Measurements from ENCODE around the gene GYS1. TPM values are rescaled to one million over a fixed set of nuclear protein-coding genes. Genes with fewer than 3 reads are reported as not detected.

Gene GYS1
- total RNA-seq, 2 donors from 2014 or later, result 50.8 to 99.9 TPM

DNA sequence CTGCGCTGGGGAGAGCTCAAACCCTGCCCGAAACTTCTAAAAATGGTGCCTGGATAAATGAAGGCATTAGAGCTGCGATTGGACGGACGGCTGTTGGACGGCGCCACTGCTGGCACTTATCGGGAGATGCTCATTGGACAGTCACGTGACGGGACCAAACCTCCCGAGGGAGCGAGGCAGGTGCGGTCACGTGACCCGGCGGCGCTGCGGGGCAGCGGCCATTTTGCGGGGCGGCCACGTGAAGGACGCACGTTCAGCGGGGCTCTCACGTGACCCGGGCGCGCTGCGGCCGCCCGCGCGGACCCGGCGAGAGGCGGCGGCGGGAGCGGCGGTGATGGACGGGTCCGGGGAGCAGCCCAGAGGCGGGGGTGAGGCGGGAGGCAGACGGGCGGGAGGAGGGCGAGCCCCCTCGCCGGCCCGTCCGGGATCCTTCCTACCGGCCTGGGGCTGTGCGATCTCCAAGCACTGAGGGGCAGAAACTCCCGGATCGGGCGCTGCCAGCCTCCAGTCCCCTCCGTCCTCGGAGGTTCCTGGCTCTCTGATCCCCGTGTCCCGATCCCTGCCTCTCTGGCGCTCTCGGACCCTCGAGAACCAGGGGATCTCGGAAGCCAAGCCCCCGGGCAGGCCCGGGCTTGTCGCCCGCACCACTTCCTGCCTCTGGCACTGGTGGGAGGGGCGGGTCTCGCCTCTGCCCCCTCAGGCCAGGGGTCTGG is 38.4 kb downstream of the GYS1 start, which contains the start of gene BAX:
TSS of gene BAX (plus strand) at position 281 of the 713 bp plus-strand sequence. CDS start at position 335, 54 bp downstream.
- H3K9me3 Mint-ChIP-seq, result no peaks in the 10 kb centered on the region
- peaks cover 53% of the 10 kb centered on the region for H3K36me3 Mint-ChIP-seq (ENCODE audit: low read depth)
- peak; percentile 92 for ATAC-seq (replicated peaks)
- H3K4me1 Mint-ChIP-seq, result peaks cover 14% of the 10 kb centered on the region
- no peaks in the 10 kb centered on the region for H3K27me3 Mint-ChIP-seq
- peak within 1 kb of the TSS; percentile 89 for H3K4me3 Mint-ChIP-seq
- H3K27ac Mint-ChIP-seq, result peak within 1 kb of the TSS; percentile 92

DNA sequence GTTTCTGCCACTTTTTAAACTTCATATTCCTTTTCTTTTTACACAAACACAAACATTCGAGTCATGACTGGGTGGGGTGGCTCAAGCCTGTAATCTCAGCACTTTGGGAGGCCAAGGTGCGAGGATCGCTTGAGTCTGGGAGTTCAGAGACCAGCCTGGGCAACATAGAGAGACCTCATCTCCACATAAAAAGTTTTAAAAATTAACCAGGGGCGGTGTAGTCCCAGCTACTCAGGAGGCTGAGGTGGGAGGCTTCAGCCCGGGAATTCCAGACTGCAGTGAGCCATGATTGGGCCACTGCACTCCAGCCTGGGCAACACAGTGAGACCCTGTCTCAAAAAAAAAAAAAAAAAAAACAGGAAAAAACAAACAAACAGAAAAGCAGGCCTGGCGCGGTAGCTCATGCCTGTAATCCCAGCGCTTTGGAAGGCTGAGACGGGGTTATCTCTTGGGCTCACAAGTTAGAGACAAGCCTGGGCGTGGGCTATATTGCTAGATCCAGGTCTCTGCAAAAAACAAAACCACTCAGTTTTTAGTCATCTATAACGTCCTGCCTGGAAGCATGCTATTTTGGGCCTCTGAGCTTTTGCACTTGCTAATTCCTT is 39.0 kb downstream of the GYS1 start:
- no peaks in the 10 kb centered on the region for H3K27me3 Mint-ChIP-seq

DNA sequence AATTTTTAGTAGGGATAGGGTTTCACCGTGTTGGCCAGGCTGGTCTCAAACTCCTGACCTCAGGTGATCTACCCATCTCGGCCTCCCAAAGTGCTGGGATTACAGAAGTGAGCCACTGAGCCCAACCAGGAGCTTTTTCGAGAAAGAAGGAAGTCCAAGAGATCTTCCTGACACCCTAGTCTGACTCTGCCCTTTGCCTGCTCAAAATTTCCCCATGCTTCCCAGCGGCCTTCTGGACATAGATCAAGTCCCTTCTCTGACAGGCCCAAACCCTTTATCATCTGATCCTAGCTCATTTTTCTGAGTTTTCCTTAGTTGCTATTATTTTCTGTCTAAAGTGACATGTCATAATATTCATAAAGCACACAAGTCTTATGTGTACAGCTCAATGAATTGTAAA is 40.0 kb downstream of the GYS1 start:
- Mint-ChIP-seq H3K4me3 (peak overlapping the region; percentile 89), H3K36me3 (ENCODE audit: low read depth) (peaks cover 37% of the 10 kb centered on the region)

More for the DNA sequence above, 39.0 kb downstream of the GYS1 start:
- peak overlapping the region; percentile 89 for H3K4me3 Mint-ChIP-seq
- no peak for ATAC-seq (replicated peaks)
- no peaks in the 10 kb centered on the region for H3K9me3 Mint-ChIP-seq
- H3K27ac Mint-ChIP-seq, result peak overlapping the region; percentile 92
- H3K36me3 Mint-ChIP-seq (ENCODE audit: low read depth), result peaks cover 47% of the 10 kb centered on the region
- peaks cover 14% of the 10 kb centered on the region for H3K4me1 Mint-ChIP-seq

DNA sequence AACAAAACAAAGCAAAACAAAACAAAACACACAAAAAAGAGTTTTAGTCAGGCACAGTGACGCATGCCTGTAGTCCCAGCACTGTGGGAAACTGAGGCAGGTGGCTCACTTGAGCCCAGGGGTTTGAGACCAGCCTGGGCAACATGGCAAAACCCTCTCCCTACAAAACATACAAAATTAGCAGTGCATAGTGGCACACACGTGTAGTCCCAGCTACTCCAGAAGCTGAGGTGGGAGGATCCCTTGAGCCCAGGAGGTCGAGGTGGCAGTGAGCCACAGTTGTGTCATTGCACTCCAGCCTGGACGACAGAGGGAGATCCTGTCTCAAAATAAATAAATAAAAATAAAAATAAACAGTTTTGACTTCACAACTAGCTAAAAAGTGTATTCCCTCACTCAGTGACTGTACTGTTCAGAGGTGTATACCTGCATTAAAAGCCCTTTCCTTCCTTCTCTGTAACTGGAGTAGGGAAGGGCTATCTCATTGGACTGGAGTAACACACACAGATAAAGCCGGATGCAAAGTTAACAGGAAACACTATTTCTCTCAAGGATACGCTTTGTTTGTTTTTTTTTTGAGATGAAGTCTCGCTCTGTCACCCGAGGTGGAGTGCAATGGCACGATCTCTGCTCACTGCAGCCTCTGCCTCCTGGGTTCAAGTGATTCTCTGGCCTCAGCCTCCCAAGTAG is 42.1 kb downstream of the GYS1 start:
- H3K27me3 Mint-ChIP-seq, result no peaks in the 10 kb centered on the region
- H3K36me3 Mint-ChIP-seq (ENCODE audit: low read depth), result peaks cover 15% of the 10 kb centered on the region
- H3K4me1 Mint-ChIP-seq, result peaks cover 4% of the 10 kb centered on the region
- H3K27ac Mint-ChIP-seq, result no peak overlapping the region
- no peak overlapping the region for H3K4me3 Mint-ChIP-seq
- no peaks in the 10 kb centered on the region for H3K9me3 Mint-ChIP-seq
- ATAC-seq (replicated peaks), result no peak

More for the DNA sequence above, 40.0 kb downstream of the GYS1 start:
- ATAC-seq (replicated peaks), result no peak
- H3K9me3 Mint-ChIP-seq, result no peaks in the 10 kb centered on the region
- peaks cover 14% of the 10 kb centered on the region for H3K4me1 Mint-ChIP-seq
- no peaks in the 10 kb centered on the region for H3K27me3 Mint-ChIP-seq
- no peak overlapping the region for H3K27ac Mint-ChIP-seq

DNA sequence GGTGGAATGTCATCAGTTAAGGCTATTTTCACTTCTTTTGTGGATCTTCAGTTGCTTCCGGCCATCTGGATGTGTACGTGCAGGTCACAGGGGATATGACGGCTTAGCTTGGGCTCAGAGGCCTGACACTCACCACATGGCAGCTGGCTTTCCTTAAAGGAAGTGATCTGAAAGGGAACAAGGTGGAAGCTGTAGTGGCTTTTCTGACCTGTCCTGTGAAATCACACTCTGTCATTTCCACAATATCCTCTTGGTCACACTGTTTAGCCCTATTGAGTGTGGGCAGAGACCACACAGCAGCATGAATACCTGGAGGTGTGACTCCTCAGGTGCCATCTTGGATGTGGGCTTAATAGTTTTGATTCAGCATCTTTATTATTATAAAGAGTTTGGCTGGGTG is 43.0 kb downstream of the GYS1 start:
- Mint-ChIP-seq H3K4me1 (no peaks in the 10 kb centered on the region), H3K27me3 (no peaks in the 10 kb centered on the region), H3K9me3 (no peaks in the 10 kb centered on the region), H3K36me3 (ENCODE audit: low read depth) (peaks cover 7% of the 10 kb centered on the region), H3K27ac (no peak overlapping the region), H3K4me3 (no peak overlapping the region)
- no peak for ATAC-seq (replicated peaks)

DNA sequence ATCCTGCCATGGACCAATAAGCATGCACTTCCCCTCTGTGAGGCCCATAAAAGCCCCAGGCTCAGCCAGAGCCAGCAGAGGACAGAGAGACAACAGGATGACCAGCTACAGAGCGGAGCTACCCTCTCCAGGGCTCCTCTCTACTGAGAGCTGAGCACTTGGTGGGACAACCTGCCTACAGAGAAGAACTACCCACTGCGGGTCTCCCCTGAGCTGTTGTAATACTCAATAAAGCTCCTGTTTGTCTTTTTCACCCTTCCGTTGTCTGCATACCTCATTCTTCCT is 45.9 kb downstream of the GYS1 start:
- no peak for ATAC-seq (replicated peaks)
- Mint-ChIP-seq H3K27ac (no peak overlapping the region), H3K36me3 (ENCODE audit: low read depth) (no peaks in the 10 kb centered on the region), H3K4me3 (no peak overlapping the region), H3K9me3 (no peaks in the 10 kb centered on the region), H3K4me1 (no peaks in the 10 kb centered on the region), H3K27me3 (no peaks in the 10 kb centered on the region)

DNA sequence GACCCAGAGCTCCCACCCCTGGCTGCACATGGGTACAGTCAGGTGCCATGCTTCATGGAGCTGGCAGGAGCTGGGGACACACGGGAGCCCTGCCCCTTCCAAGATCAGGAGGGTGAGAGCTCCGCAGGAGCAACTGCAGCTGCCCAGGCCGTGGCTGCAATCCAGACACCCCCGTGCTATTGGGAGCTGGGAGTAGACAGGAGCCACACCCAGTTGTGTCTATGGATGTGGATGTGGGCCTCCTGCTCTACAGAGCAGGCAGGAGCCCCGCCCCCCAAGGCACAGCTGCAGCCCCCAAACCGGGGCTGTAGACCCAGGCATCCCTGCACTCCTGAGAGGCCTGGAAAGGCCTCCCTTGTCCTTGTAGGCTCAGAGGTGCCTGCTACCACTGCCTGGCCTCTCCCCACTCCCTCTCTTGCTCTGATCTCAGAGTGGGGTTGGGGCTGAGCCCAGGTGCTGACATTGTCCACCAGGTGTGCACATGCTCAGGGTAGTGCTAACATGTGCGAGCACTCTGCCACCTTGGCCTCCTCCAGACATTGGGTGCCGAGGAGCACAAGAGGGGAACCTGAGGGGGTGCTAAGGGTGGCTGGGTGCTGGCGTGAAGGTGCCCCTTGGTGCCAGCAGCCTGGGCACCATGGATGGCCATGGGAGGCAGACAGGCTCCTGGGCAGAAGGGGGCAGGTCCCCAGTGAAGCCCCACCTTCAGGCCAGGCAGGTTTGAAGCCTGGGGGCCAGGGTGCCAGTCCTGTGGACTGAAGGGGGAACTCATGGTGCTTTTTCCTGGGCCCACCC is 46.4 kb downstream of the GYS1 start:
- Mint-ChIP-seq H3K27ac (no peak overlapping the region), H3K4me3 (no peak overlapping the region), H3K36me3 (ENCODE audit: low read depth) (no peaks in the 10 kb centered on the region), H3K4me1 (no peaks in the 10 kb centered on the region), H3K9me3 (no peaks in the 10 kb centered on the region), H3K27me3 (no peaks in the 10 kb centered on the region)
- no peak for ATAC-seq (replicated peaks)

DNA sequence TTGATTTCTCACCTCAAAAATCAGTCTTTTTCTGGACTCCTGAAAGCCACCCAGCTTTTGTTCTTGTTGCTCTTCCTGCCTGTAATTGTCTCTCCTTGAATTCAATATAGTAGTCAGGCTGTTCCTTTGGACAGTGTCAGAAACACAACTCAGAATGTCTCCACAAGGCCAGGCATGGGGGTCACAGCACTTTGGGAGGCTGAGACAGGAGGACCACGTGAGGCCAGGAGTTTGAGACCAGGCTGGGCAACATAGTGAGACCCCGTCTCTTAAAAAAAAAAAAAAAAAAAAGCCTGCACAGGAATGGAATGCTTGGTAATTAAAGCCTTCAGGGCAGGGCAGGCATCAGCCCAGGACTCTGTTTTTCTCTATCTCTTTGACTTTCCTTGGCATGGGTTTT is 47.3 kb downstream of the GYS1 start:
- no peak overlapping the region for H3K4me3 Mint-ChIP-seq
- H3K4me1 Mint-ChIP-seq, result no peaks in the 10 kb centered on the region
- H3K27ac Mint-ChIP-seq, result no peak overlapping the region
- no peaks in the 10 kb centered on the region for H3K9me3 Mint-ChIP-seq
- ATAC-seq (replicated peaks), result no peak
- H3K36me3 Mint-ChIP-seq (ENCODE audit: low read depth), result no peaks in the 10 kb centered on the region
- H3K27me3 Mint-ChIP-seq, result no peaks in the 10 kb centered on the region

DNA sequence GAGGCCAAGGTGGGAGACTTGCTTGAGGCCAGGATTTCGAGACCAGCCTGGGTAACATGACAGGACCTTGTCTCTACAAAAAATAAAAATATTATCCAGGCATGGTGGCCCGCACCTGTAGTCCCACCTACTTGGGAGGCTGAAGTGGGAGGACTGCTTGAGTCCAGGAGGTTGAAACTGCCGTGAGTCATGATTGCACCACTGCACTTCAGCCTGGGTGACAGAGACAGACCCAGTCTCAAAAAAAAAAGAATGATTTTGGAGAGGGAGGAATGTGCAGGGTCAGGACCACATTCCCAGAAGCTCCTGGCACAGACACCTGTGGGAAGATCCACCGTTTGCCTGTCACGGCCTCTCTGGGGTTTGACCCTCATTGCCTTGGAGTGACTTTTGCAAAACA is 47.7 kb downstream of the GYS1 start:
- no peaks in the 10 kb centered on the region for H3K36me3 Mint-ChIP-seq (ENCODE audit: low read depth)
- no peak for ATAC-seq (replicated peaks)
- no peaks in the 10 kb centered on the region for H3K27me3 Mint-ChIP-seq
- H3K27ac Mint-ChIP-seq, result no peak overlapping the region
- H3K4me3 Mint-ChIP-seq, result no peak overlapping the region
- no peaks in the 10 kb centered on the region for H3K9me3 Mint-ChIP-seq
- no peaks in the 10 kb centered on the region for H3K4me1 Mint-ChIP-seq

DNA sequence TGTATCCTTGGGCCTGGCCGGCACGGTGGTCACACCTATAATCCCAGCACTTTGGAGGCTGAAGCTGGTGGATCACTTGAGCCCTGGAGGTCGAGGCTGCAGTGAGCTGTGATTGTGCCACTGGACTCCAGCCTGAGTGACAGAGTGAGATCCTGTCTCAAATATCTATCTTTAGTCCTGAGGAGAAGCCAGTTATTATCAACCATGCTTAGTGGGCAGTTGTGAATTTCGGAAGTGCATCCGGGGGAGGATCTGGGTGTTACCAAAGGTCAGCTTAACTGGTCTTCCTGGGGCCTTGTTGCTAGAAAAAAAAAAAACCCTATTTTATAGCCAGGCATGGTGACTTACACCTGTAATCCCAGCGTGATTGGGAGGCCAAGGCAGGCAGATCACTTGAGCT is 50.0 kb downstream of the GYS1 start:
- no peaks in the 10 kb centered on the region for H3K36me3 Mint-ChIP-seq (ENCODE audit: low read depth)
- no peak overlapping the region for H3K27ac Mint-ChIP-seq
- ATAC-seq (replicated peaks), result no peak
- no peaks in the 10 kb centered on the region for H3K4me1 Mint-ChIP-seq
- H3K27me3 Mint-ChIP-seq, result no peaks in the 10 kb centered on the region
- H3K9me3 Mint-ChIP-seq, result no peaks in the 10 kb centered on the region
- H3K4me3 Mint-ChIP-seq, result no peak overlapping the region

DNA sequence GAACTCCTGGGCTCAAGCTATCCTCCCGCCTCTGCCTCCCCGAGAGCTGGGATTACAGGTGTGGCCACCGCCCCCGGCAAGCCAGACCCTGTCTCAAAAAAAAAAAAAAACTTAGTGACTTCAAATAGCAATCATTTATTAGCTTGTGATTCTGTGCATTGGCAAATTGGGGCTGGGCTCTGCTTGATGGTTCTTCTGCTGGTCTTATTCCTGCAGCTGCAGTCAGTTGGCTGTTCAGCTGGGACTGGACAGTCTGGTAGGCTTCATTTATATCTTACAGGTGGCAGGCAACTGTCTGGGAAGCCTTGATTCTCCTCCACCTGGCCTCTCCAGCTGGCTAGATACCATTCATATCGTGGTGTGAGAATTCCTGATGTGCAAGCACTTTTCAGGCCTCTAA is 52.2 kb downstream of the GYS1 start:
- no peak overlapping the region for H3K4me3 Mint-ChIP-seq
- no peak overlapping the region for H3K27ac Mint-ChIP-seq
- H3K9me3 Mint-ChIP-seq, result no peaks in the 10 kb centered on the region
- no peak for ATAC-seq (replicated peaks)
- H3K4me1 Mint-ChIP-seq, result no peaks in the 10 kb centered on the region
- no peaks in the 10 kb centered on the region for H3K27me3 Mint-ChIP-seq
- no peaks in the 10 kb centered on the region for H3K36me3 Mint-ChIP-seq (ENCODE audit: low read depth)

DNA sequence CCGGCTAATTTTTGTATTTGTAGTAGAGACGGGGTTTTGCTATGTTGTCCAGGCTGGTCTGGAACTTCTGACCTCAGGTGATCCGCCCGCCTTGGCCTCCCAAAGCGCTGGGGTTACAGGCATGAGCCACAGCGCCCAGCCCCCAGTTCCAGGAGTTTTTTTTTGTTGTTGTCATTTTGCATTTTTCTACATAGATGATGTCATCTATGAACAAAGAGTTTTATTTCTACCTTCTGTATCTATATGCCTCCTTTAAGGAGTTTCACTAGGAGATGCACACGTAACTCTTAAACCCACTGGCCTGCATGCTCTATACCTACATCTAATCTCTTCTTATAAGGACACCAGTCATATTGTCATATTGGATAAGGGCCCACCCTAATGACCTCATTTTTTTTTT is 54.9 kb downstream of the GYS1 start:
- H3K36me3 Mint-ChIP-seq (ENCODE audit: low read depth), result no peaks in the 10 kb centered on the region
- ATAC-seq (replicated peaks), result no peak

DNA sequence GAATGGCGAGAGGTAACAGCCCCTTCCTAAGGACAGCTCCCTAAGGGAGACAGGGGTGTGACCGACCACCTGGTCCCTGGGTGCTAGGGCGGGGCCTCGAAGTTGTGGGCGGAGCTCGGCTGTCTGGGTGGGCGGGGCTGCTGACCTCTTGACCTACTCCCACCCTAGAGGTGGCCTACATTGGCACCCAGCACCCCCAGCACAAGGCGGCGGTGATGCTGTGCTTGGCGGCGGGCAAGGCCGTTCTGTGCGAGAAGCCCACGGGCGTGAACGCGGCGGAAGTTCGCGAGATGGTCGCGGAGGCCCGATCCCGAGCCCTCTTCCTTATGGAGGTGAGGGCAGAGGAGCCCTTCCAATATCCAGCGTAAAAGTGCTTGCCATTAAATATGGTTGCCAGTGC is 57.2 kb downstream of the GYS1 start:
- Mint-ChIP-seq H3K27ac (no peak overlapping the region), H3K9me3 (no peaks in the 10 kb centered on the region), H3K36me3 (ENCODE audit: low read depth) (no peaks in the 10 kb centered on the region), H3K4me3 (no peak overlapping the region), H3K4me1 (peaks cover 10% of the 10 kb centered on the region), H3K27me3 (no peaks in the 10 kb centered on the region)
- no peak for ATAC-seq (replicated peaks)

More for the DNA sequence above, 54.9 kb downstream of the GYS1 start:
- H3K27ac Mint-ChIP-seq, result no peak overlapping the region
- H3K4me3 Mint-ChIP-seq, result no peak overlapping the region
- peaks cover 7% of the 10 kb centered on the region for H3K4me1 Mint-ChIP-seq
- H3K27me3 Mint-ChIP-seq, result no peaks in the 10 kb centered on the region
- H3K9me3 Mint-ChIP-seq, result no peaks in the 10 kb centered on the region

DNA sequence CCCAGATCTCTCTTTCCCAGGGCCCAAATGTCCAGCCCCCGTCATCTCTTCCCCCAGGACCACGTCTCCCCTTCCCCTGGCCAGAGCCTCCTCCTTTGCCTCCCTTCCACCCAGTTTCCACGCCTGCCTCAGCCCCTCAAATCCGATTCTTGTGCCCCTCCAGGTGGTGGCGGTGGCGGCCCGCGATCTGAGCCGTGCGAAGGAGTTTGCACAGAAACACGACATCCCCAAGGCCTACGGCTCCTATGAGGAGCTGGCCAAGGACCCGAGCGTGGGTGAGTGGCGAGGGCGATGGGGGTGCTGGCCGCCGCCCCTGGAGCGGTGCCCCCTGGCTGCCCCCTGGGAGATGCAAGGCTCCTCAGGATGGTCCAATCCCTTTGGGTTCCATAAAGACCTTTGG is 58.3 kb downstream of the GYS1 start:
- no peak overlapping the region for H3K4me3 Mint-ChIP-seq
- peaks cover 10% of the 10 kb centered on the region for H3K4me1 Mint-ChIP-seq
- H3K27me3 Mint-ChIP-seq, result no peaks in the 10 kb centered on the region

More for the DNA sequence above, 58.3 kb downstream of the GYS1 start:
- no peak for ATAC-seq (replicated peaks)
- Mint-ChIP-seq H3K9me3 (no peaks in the 10 kb centered on the region), H3K27ac (no peak overlapping the region), H3K36me3 (ENCODE audit: low read depth) (no peaks in the 10 kb centered on the region)
